GM19239 (cell line): Measurements from ENCODE around the gene SCNN1B.
"Not testable (repeated sequence)": the region's sequence is repeated elsewhere in the genome, so short reads cannot be mapped to it uniquely, and the experiment has no call there.

ENCODE experiments used
- DNase-seq: peaks from one replicate; pipeline ENCODE4 v3.0.0; 2011; ENCODE audit warnings: low spot score; ENCODE audit not compliant: insufficient read length
- FAIRE-seq: peaks from 2 replicates; lab custom pipeline; 2011; peaks lifted over from hg19 to GRCh38; lab: Jason Lieb, UNC

The SCNN1B gene

GRCh38 chr16:23348579-23349469 lies 46.7 kb downstream of the SCNN1B start:
- FAIRE-seq, result no peak

GRCh38 chr16:23351360-23351759 lies 49.3 kb downstream of the SCNN1B start:
- DNase-seq, result no peak
- no peak for FAIRE-seq

More at GRCh38 chr16:23348579-23349469, 46.7 kb downstream of the SCNN1B start:
- no peak for DNase-seq

GRCh38 chr16:23353440-23353839 lies 51.3 kb downstream of the SCNN1B start:
- DNase-seq, result no peak
- no peak for FAIRE-seq

GRCh38 chr16:23354246-23354645 lies 52.1 kb downstream of the SCNN1B start:
- DNase-seq (no peak), FAIRE-seq (no peak)

GRCh38 chr16:23355106-23355670 lies 53.1 kb downstream of the SCNN1B start:
- FAIRE-seq (no peak), DNase-seq (no peak)

- FAIRE-seq, result no peak
- no peak for DNase-seq
These were observed 54.8 kb downstream of the SCNN1B start for GRCh38 chr16:23356941-23357340.

- FAIRE-seq (no peak), DNase-seq (no peak)
These were observed 55.7 kb downstream of the SCNN1B start for GRCh38 chr16:23357761-23358290.

- DNase-seq (no peak), FAIRE-seq (no peak)
These were observed 57.1 kb downstream of the SCNN1B start for GRCh38 chr16:23359092-23359760.

- FAIRE-seq (no peak), DNase-seq (no peak)
These were observed 60.6 kb downstream of the SCNN1B start for GRCh38 chr16:23362460-23363317.

- DNase-seq, result no peak
These were observed 63.6 kb downstream of the SCNN1B start for GRCh38 chr16:23365602-23366240.

GRCh38 chr16:23366341-23366740 lies 64.2 kb downstream of the SCNN1B start:
- not testable (repeated sequence) for FAIRE-seq, DNase-seq

More at GRCh38 chr16:23365602-23366240, 63.6 kb downstream of the SCNN1B start:
- peak; percentile 61 for FAIRE-seq

GRCh38 chr16:23367564-23367963 lies 65.5 kb downstream of the SCNN1B start:
- FAIRE-seq (no peak), DNase-seq (no peak)

GRCh38 chr16:23367988-23368387 lies 65.9 kb downstream of the SCNN1B start:
- no peak for FAIRE-seq

GRCh38 chr16:23368469-23368868 lies 66.4 kb downstream of the SCNN1B start:
- DNase-seq, result no peak

More at GRCh38 chr16:23367988-23368387, 65.9 kb downstream of the SCNN1B start:
- DNase-seq, result no peak

GRCh38 chr16:23369416-23369815 lies 67.3 kb downstream of the SCNN1B start:
- FAIRE-seq, result no peak
- no peak for DNase-seq

More at GRCh38 chr16:23368469-23368868, 66.4 kb downstream of the SCNN1B start:
- FAIRE-seq, result no peak

GRCh38 chr16:23371368-23371767 lies 69.3 kb downstream of the SCNN1B start:
- DNase-seq (no peak), FAIRE-seq (no peak)

GRCh38 chr16:23373436-23374219 lies 71.5 kb downstream of the SCNN1B start:
- no peak for FAIRE-seq

GRCh38 chr16:23374721-23375510 lies 72.8 kb downstream of the SCNN1B start:
- FAIRE-seq (no peak), DNase-seq (no peak)

More at GRCh38 chr16:23373436-23374219, 71.5 kb downstream of the SCNN1B start:
- DNase-seq, result no peak
